Measurements from ENCODE around the gene PCDHGA10.
A peak's percentile ranks its signal among the peaks of the same experiment; 100 is the strongest.
"Not testable (repeated sequence)": the region's sequence is repeated elsewhere in the genome, so short reads cannot be mapped to it uniquely, and the experiment has no call there.

PCDHGA10 gene

DNA sequence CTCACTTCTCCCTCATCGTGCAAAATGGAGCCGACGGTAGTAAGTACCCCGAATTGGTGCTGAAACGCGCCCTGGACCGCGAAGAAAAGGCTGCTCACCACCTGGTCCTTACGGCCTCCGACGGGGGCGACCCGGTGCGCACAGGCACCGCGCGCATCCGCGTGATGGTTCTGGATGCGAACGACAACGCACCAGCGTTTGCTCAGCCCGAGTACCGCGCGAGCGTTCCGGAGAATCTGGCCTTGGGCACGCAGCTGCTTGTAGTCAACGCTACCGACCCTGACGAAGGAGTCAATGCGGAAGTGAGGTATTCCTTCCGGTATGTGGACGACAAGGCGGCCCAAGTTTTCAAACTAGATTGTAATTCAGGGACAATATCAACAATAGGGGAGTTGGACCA, 18.5 kb downstream of the PCDHGA10 start:
- H3K4me3 ChIP-seq (ENCODE audit: low read depth in 1 of 2, low read length in 2 of 2) = peak overlapping the region; percentile 39 to 66
- H3K4me1 ChIP-seq (ENCODE audit: control insufficient read depth in 1 of 2, insufficient read depth in 2 of 2, low read length in 2 of 2) = no peaks in the 10 kb centered on the region
- H3K9me3 ChIP-seq (ENCODE audit: control insufficient read depth in 1 of 2, low read length in 2 of 2) = peaks cover 54 to 70% of the 10 kb centered on the region in 2 donors
- no peak overlapping the region for H3K27ac ChIP-seq (ENCODE audit: low read length)
- peaks cover 0 to 5% of the 10 kb centered on the region in 2 donors for H3K36me3 ChIP-seq (ENCODE audit: control insufficient read depth in 1 of 2, insufficient read depth in 2 of 2, low read length in 2 of 2)
- H3K27me3 ChIP-seq (ENCODE audit: low read depth, low read length) = no peaks in the 10 kb centered on the region

GRCh38 chr5:141432308-141432707, 19.5 kb downstream of the PCDHGA10 start:
- H3K27ac ChIP-seq (ENCODE audit: low read length); H3K4me1 ChIP-seq (ENCODE audit: control insufficient read depth in 1 of 2, insufficient read depth in 2 of 2, low read length in 2 of 2); H3K27me3 ChIP-seq (ENCODE audit: low read depth, low read length); H3K36me3 ChIP-seq (ENCODE audit: control insufficient read depth in 1 of 2, insufficient read depth in 2 of 2, low read length in 2 of 2): not testable (repeated sequence)
- H3K4me3 ChIP-seq (ENCODE audit: low read depth in 1 of 2, low read length in 2 of 2) = peak overlapping the region; percentile 39 to 66
- H3K9me3 ChIP-seq (ENCODE audit: control insufficient read depth in 1 of 2, low read length in 2 of 2) = peaks cover 53 to 69% of the 10 kb centered on the region in 2 donors

DNA sequence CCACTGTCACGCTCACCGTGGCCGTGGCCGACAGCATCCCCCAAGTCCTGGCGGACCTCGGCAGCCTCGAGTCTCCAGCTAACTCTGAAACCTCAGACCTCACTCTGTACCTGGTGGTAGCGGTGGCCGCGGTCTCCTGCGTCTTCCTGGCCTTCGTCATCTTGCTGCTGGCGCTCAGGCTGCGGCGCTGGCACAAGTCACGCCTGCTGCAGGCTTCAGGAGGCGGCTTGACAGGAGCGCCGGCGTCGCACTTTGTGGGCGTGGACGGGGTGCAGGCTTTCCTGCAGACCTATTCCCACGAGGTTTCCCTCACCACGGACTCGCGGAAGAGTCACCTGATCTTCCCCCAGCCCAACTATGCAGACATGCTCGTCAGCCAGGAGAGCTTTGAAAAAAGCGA, 19.9 kb downstream of the PCDHGA10 start:
- H3K27ac ChIP-seq (ENCODE audit: low read length); H3K36me3 ChIP-seq (ENCODE audit: control insufficient read depth in 1 of 2, insufficient read depth in 2 of 2, low read length in 2 of 2); H3K4me1 ChIP-seq (ENCODE audit: control insufficient read depth in 1 of 2, insufficient read depth in 2 of 2, low read length in 2 of 2); H3K27me3 ChIP-seq (ENCODE audit: low read depth, low read length): not testable (repeated sequence)
- Histone ChIP-seq H3K9me3 (ENCODE audit: control insufficient read depth in 1 of 2, low read length in 2 of 2) (peaks cover 49 to 68% of the 10 kb centered on the region in 2 donors), H3K4me3 (ENCODE audit: low read depth in 1 of 2, low read length in 2 of 2) (peak overlapping the region in 1 of 2 donors; percentile 66)

- peak overlapping the region in 1 of 2 donors; percentile 48 for H3K4me3 ChIP-seq (ENCODE audit: low read depth in 1 of 2, low read length in 2 of 2)
- H3K27me3 ChIP-seq (ENCODE audit: low read depth, low read length) = no peaks in the 10 kb centered on the region
- peaks cover 0 to 7% of the 10 kb centered on the region in 2 donors for H3K36me3 ChIP-seq (ENCODE audit: control insufficient read depth in 1 of 2, insufficient read depth in 2 of 2, low read length in 2 of 2)
- peaks cover 41 to 58% of the 10 kb centered on the region in 2 donors for H3K9me3 ChIP-seq (ENCODE audit: control insufficient read depth in 1 of 2, low read length in 2 of 2)
- H3K27ac ChIP-seq (ENCODE audit: low read length) = no peak overlapping the region
- no peaks in the 10 kb centered on the region for H3K4me1 ChIP-seq (ENCODE audit: control insufficient read depth in 1 of 2, insufficient read depth in 2 of 2, low read length in 2 of 2)
These were observed 21.2 kb downstream of the PCDHGA10 start for GRCh38 chr5:141434006-141434405.

GRCh38 chr5:141437221-141437620, 24.4 kb downstream of the PCDHGA10 start:
- Histone ChIP-seq H3K36me3 (ENCODE audit: control insufficient read depth in 1 of 2, insufficient read depth in 2 of 2, low read length in 2 of 2) (peaks cover 0 to 7% of the 10 kb centered on the region in 2 donors), H3K9me3 (ENCODE audit: control insufficient read depth in 1 of 2, low read length in 2 of 2) (peaks cover 28 to 64% of the 10 kb centered on the region in 2 donors)

DNA sequence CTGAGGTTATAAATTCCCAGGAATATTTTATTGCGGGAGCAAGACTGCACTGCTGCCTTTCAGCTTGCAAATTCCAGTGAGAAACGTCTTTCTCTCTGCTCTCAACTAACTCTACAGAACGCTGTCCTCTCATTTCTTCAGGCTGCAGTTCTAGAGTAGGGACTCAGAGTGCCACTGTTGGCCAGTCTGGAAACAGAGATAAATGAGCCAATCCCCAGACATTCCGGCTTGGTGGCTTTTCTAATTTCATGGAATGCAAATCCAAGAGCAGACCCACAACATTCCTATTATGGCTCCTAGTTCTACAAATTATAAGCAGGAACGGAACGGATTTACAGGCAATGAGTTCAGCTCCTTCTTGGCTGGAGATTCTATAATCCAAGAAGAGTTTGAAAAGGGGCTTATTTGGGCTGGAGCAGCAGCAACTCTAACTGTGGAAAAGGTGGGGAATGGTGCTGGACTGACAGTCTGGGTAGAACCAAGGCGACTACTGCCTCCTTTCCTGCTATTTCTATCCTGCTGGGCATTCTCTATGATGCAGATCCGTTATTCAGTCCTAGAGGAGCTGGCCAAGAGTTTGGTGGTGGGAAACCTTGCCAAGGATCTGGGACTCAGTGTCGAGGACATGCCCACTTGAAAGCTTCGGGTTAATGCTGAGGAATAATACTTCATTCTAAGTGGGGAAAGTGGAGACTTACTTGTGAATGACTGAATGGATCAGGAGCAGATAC, 26.8 kb downstream of the PCDHGA10 start:
- Histone ChIP-seq H3K27me3 (ENCODE audit: low read depth, low read length) (no peaks in the 10 kb centered on the region), H3K36me3 (ENCODE audit: control insufficient read depth in 1 of 2, insufficient read depth in 2 of 2, low read length in 2 of 2) (peaks cover 0 to 3% of the 10 kb centered on the region in 2 donors), H3K4me1 (ENCODE audit: control insufficient read depth in 1 of 2, insufficient read depth in 2 of 2, low read length in 2 of 2) (no peaks in the 10 kb centered on the region), H3K27ac (ENCODE audit: low read length) (no peak overlapping the region), H3K4me3 (ENCODE audit: low read depth in 1 of 2, low read length in 2 of 2) (peak overlapping the region in 1 of 2 donors; percentile 43), H3K9me3 (ENCODE audit: control insufficient read depth in 1 of 2, low read length in 2 of 2) (peaks cover 31 to 53% of the 10 kb centered on the region in 2 donors)

More at GRCh38 chr5:141437221-141437620, 24.4 kb downstream of the PCDHGA10 start:
- H3K4me3 ChIP-seq (ENCODE audit: low read depth in 1 of 2, low read length in 2 of 2) = peak overlapping the region in 1 of 2 donors; percentile 32
- no peak overlapping the region for H3K27ac ChIP-seq (ENCODE audit: low read length)
- H3K27me3 ChIP-seq (ENCODE audit: low read depth, low read length) = no peaks in the 10 kb centered on the region
- H3K4me1 ChIP-seq (ENCODE audit: control insufficient read depth in 1 of 2, insufficient read depth in 2 of 2, low read length in 2 of 2) = no peaks in the 10 kb centered on the region

DNA sequence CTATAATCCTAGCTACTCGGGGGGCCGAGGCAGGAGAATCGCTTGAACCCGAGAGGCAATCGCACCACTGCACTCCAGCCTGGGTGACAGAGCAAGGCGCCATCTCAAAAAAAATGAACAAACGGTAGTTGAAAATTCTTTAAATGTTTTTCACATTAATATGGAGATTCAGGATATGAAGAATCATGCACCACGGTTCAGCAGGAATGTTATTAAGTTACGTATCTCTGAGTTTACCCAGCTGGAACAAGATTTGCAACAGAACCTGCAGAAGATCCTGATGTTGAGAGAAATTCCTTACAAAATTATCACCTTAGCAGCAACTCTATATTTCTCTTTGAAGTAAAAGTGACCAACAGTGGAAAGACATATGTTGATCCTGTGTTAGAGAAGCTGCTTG, 27.6 kb downstream of the PCDHGA10 start:
- Histone ChIP-seq H3K27ac (ENCODE audit: low read length) (no peak overlapping the region), H3K27me3 (ENCODE audit: low read depth, low read length) (no peaks in the 10 kb centered on the region), H3K4me1 (ENCODE audit: control insufficient read depth in 1 of 2, insufficient read depth in 2 of 2, low read length in 2 of 2) (no peaks in the 10 kb centered on the region), H3K9me3 (ENCODE audit: control insufficient read depth in 1 of 2, low read length in 2 of 2) (peaks cover 28 to 56% of the 10 kb centered on the region in 2 donors), H3K4me3 (ENCODE audit: low read depth in 1 of 2, low read length in 2 of 2) (peak overlapping the region in 1 of 2 donors; percentile 39), H3K36me3 (ENCODE audit: control insufficient read depth in 1 of 2, insufficient read depth in 2 of 2, low read length in 2 of 2) (peaks cover 0 to 3% of the 10 kb centered on the region in 2 donors)

- Histone ChIP-seq H3K4me3 (ENCODE audit: low read depth in 1 of 2, low read length in 2 of 2) (peak overlapping the region in 1 of 2 donors; percentile 39), H3K36me3 (ENCODE audit: control insufficient read depth in 1 of 2, insufficient read depth in 2 of 2, low read length in 2 of 2) (peaks cover 0 to 3% of the 10 kb centered on the region in 2 donors), H3K9me3 (ENCODE audit: control insufficient read depth in 1 of 2, low read length in 2 of 2) (peaks cover 16 to 53% of the 10 kb centered on the region in 2 donors), H3K27ac (ENCODE audit: low read length) (no peak overlapping the region), H3K4me1 (ENCODE audit: control insufficient read depth in 1 of 2, insufficient read depth in 2 of 2, low read length in 2 of 2) (no peaks in the 10 kb centered on the region), H3K27me3 (ENCODE audit: low read depth, low read length) (no peaks in the 10 kb centered on the region)
These were observed 28.9 kb downstream of the PCDHGA10 start for GRCh38 chr5:141441571-141442170.

- Histone ChIP-seq H3K27ac (ENCODE audit: low read length) (no peak overlapping the region), H3K4me3 (ENCODE audit: low read depth in 1 of 2, low read length in 2 of 2) (no peak overlapping the region), H3K9me3 (ENCODE audit: control insufficient read depth in 1 of 2, low read length in 2 of 2) (no peaks in the 10 kb centered on the region), H3K36me3 (ENCODE audit: control insufficient read depth in 1 of 2, insufficient read depth in 2 of 2, low read length in 2 of 2) (no peaks in the 10 kb centered on the region), H3K4me1 (ENCODE audit: control insufficient read depth in 1 of 2, insufficient read depth in 2 of 2, low read length in 2 of 2) (no peaks in the 10 kb centered on the region), H3K27me3 (ENCODE audit: low read depth, low read length) (no peaks in the 10 kb centered on the region)
These were observed 52.6 kb downstream of the PCDHGA10 start for GRCh38 chr5:141465351-141465750.

Data from muscle layer of duodenum (tissue), 2 donors.